Measurements from ENCODE around the gene B3GALT6.

DNA sequence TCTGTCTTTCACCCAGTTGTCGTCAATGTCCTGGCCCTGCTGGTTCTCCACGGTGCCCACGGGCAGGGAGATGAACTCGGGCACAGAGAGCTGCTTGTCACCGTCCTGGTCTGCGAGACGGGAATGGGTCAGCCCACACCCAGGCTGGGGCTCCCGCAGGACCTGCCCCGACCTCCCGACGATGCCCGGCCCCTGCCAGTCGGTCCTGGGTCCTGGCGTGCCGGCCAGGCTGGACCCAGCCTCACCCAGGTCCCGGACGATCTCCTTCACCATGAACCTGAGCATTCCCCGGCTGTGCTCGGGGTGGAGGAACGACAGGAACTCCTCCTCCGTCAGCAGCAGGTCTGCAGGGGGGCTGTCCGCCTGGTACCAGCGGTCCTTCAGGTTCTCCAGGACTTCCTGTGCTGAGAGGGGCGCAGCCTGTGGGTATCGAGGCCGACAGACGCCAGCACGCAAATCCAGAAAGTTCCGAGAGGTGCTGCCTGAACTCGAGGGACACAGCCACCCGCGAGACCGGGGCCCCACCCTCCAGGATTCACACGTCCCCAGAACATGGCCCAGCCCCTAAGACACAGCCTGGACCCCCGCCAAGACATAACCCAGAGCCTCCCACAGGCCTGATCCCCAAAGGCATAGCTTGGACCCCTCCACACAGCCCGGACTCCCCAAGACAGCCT lies 13.4 kb upstream of the B3GALT6 start:
- no peak for TF ChIP-seq POLR2A (IDR thresholded peaks at IDR 0.05)
- TF ChIP-seq, protein P1, sequence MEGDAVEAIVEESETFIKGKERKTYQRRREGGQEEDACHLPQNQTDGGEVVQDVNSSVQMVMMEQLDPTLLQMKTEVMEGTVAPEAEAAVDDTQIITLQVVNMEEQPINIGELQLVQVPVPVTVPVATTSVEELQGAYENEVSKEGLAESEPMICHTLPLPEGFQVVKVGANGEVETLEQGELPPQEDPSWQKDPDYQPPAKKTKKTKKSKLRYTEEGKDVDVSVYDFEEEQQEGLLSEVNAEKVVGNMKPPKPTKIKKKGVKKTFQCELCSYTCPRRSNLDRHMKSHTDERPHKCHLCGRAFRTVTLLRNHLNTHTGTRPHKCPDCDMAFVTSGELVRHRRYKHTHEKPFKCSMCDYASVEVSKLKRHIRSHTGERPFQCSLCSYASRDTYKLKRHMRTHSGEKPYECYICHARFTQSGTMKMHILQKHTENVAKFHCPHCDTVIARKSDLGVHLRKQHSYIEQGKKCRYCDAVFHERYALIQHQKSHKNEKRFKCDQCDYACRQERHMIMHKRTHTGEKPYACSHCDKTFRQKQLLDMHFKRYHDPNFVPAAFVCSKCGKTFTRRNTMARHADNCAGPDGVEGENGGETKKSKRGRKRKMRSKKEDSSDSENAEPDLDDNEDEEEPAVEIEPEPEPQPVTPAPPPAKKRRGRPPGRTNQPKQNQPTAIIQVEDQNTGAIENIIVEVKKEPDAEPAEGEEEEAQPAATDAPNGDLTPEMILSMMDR (IDR thresholded peaks at IDR 0.05), result no peak

Data from uterus (tissue), 2 donors.